OCI-LY3 (cell line): ENCODE measurements around the gene IFRD2.

Source experiments
- H2AFZ ChIP-seq: fragments of 200-600, 300-600 bp; shearing (Covaris generic); 2 replicates; pipeline ENCODE4 v1.6.0; 2014; ENCODE audit warnings: antibody characterized with exemption, low read depth, low read length
- H3K27ac ChIP-seq: fragments of 200-600, 300-600 bp; sonication (generic); 2 replicates; pipeline ENCODE4 v1.5.1; 2014; ENCODE audit warnings: mild to moderate bottlenecking, low read length, moderate library complexity, mixed read lengths
- H3K27me3 ChIP-seq: fragments of 200-600, 300-600 bp; sonication (generic); 2 replicates; pipeline ENCODE4 v1.6.1; 2014; ENCODE audit warnings: low read depth, low read length, mixed read lengths
- H3K36me3 ChIP-seq: fragments of 200-600, 300-600 bp; sonication (generic); replicated peaks from 2 replicates; pipeline ENCODE3; 2014; ENCODE audit warnings: low read depth, low read length, mixed read lengths
- H3K4me1 ChIP-seq: fragments of 300-600, 200-600 bp; sonication (generic); 2 replicates; pipeline ENCODE4 v1.6.1; 2014; ENCODE audit warnings: low read length, mixed read lengths
- H3K4me2 ChIP-seq: fragments of 200-600, 300-600 bp; sonication (generic); 2 replicates; pipeline ENCODE4 v1.6.1; 2014; ENCODE audit warnings: low read length, mixed read lengths
- H3K4me3 ChIP-seq: fragments of 300-600, 200-600 bp; sonication (generic); 2 replicates; pipeline ENCODE4 v1.5.1; 2014; ENCODE audit warnings: antibody characterized with exemption, mild to moderate bottlenecking, low read length, moderate library complexity
- H3K79me2 ChIP-seq: fragments of 300-600, 200-600 bp; shearing (Covaris generic); 2 replicates; pipeline ENCODE4 v1.6.1; 2014; ENCODE audit warnings: mild to moderate bottlenecking, low read length, mixed read lengths
- H3K9ac ChIP-seq: fragments of 300-600, 200-600 bp; shearing (Covaris generic); 2 replicates; pipeline ENCODE4 v1.6.0; 2014; ENCODE audit warnings: mild to moderate bottlenecking, low read length, moderate library complexity
- H3K9me3 ChIP-seq: fragments of 200-600, 300-600 bp; shearing (Covaris generic); 2 replicates; pipeline ENCODE4 v1.6.1; 2014; ENCODE audit warnings: low read length, mixed read lengths; ENCODE audit not compliant: insufficient read depth
- H4K20me1 ChIP-seq: fragments of 200-600, 300-600 bp; sonication (generic); 2 replicates; pipeline ENCODE4 v1.6.1; 2016; ENCODE audit warnings: low read length, mixed read lengths; ENCODE audit not compliant: insufficient read depth
- EZH2phosphoT487 ChIP-seq: fragments of 200-600 bp; shearing (Covaris generic); IDR thresholded peaks from 2 replicates; pipeline ENCODE4 v1.6.1; 2018; ENCODE audit warnings: antibody characterized with exemption, mixed run types, low read depth
- TF ChIP-seq, protein P1 (sequence below): fragments of 200-600, 300-600 bp; sonication (generic); IDR thresholded peaks from 2 replicates; pipeline ENCODE4 v1.5.1; 2014; ENCODE audit warnings: antibody characterized with exemption, low read length, low read depth

Gene IFRD2

DNA sequence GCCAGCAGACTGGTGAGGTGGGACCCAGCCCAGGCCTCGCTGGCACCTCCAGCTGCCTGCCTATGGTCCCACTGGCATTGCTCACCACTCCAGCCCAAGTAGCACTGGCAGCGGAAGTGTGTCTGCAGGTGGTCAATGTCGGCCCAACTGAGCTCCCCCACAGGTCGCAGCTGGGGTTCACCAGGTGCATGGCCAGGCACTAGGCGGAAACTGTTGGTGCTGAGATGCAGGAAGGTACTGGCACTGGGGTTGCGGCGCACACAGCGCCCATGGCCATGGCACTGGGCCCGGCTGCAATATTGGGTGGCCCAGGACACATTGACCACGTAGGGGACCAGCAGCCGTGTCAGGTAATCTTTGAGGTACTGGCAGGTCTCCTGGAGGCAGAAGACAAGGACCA lies 25.9 kb upstream of the IFRD2 start:
- Histone ChIP-seq H4K20me1 (no peaks in the 10 kb centered on the region), H2AFZ (no peak overlapping the region), H3K4me1 (peaks cover 30% of the 10 kb centered on the region), H3K4me2 (no peak overlapping the region), H3K79me2 (peaks cover 19% of the 10 kb centered on the region), H3K36me3 (peaks cover 21% of the 10 kb centered on the region), H3K27me3 (no peaks in the 10 kb centered on the region), H3K9ac (no peak overlapping the region), H3K9me3 (no peaks in the 10 kb centered on the region), H3K4me3 (no peak overlapping the region), H3K27ac (no peak overlapping the region)
- TF ChIP-seq, protein P1, sequence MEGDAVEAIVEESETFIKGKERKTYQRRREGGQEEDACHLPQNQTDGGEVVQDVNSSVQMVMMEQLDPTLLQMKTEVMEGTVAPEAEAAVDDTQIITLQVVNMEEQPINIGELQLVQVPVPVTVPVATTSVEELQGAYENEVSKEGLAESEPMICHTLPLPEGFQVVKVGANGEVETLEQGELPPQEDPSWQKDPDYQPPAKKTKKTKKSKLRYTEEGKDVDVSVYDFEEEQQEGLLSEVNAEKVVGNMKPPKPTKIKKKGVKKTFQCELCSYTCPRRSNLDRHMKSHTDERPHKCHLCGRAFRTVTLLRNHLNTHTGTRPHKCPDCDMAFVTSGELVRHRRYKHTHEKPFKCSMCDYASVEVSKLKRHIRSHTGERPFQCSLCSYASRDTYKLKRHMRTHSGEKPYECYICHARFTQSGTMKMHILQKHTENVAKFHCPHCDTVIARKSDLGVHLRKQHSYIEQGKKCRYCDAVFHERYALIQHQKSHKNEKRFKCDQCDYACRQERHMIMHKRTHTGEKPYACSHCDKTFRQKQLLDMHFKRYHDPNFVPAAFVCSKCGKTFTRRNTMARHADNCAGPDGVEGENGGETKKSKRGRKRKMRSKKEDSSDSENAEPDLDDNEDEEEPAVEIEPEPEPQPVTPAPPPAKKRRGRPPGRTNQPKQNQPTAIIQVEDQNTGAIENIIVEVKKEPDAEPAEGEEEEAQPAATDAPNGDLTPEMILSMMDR = no peak
- no peak for TF ChIP-seq EZH2phosphoT487

DNA sequence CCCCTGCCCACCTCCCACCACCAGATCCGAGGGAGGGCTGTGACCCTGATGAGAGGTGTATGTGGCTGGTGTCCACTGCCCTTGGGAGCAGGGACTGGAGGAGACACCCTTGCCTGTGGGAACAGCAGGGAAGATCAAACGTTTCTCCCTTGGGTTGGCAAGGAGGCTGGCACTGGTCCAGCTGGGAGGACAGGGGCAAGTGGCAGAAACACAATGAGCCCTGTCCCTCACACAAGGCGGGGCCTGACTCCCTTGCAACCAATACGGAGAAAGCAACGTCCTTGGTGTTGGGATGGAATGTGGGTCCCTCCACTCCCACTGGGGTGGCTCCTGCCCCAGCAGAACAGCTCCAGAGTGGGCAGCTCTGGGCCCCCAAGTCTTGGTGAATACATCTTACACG lies 25.1 kb upstream of the IFRD2 start:
- Histone ChIP-seq H2AFZ (no peak overlapping the region), H3K36me3 (peaks cover 21% of the 10 kb centered on the region), H3K4me2 (no peak overlapping the region), H4K20me1 (no peaks in the 10 kb centered on the region), H3K27me3 (no peaks in the 10 kb centered on the region), H3K9ac (no peak overlapping the region), H3K27ac (no peak overlapping the region), H3K79me2 (peaks cover 19% of the 10 kb centered on the region), H3K9me3 (no peaks in the 10 kb centered on the region), H3K4me1 (peaks cover 21% of the 10 kb centered on the region), H3K4me3 (no peak overlapping the region)
- TF ChIP-seq EZH2phosphoT487 = no peak
- TF ChIP-seq, protein P1 = no peak

DNA sequence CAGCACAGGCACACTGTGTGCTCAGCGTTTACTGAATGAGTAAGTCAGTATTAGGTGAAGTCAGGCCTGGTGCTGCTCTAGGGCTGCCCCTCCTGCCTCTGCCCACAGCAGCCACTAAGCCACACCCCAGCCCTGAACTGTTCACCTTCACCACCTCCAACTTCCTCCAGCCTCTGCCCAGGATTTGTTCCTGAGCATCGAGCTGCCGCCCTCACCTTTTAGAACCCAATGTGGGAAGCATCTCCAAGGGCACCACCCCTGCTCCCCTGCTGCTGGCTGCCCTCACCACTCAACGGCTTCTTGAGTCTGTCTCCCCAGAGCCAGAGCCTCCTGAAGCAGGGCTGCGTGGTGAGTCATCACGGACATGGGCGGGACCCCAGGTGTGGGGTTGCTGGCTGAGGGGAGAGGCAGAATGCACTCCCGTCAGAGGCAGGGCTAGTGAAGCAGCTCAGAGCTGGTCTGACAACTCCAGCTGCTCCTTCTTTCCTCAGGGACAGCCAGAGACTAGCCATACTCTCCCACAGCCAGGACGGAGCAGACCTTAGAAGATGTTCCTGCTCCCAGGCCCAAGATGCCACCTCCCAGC lies 24.5 kb upstream of the IFRD2 start:
- no peak overlapping the region for H3K27ac ChIP-seq
- no peak overlapping the region for H3K4me3 ChIP-seq
- H3K9me3 ChIP-seq = no peaks in the 10 kb centered on the region
- H4K20me1 ChIP-seq = no peaks in the 10 kb centered on the region
- H2AFZ ChIP-seq = no peak overlapping the region
- no peak overlapping the region for H3K4me2 ChIP-seq
- H3K4me1 ChIP-seq = peaks cover 16% of the 10 kb centered on the region
- no peaks in the 10 kb centered on the region for H3K27me3 ChIP-seq
- H3K79me2 ChIP-seq = peaks cover 19% of the 10 kb centered on the region
- peaks cover 21% of the 10 kb centered on the region for H3K36me3 ChIP-seq
- no peak for TF ChIP-seq EZH2phosphoT487
- TF ChIP-seq, protein P1 = no peak
- H3K9ac ChIP-seq = no peak overlapping the region

DNA sequence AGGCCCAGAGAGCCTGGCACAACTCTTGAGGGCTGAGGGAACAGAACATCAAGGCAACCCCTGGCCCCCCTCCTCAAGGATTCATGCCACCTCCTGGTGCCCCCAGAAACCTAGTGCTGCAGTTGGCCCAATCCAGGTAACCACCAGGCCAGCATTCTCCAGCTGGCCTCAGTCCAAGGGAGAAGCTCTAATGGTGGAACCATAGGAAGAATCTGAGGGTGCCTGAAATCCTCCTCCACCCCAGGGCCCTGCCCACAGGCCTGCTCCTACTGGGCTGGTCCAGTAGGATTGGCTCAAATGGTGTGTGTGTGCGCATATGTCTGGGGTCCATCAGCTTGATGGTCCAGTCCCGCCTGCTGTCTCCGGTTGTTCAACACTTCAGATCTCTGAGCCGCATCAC lies 22.6 kb upstream of the IFRD2 start:
- TF ChIP-seq, protein P1 = no peak
- no peak for TF ChIP-seq EZH2phosphoT487
- H3K9ac ChIP-seq = no peak overlapping the region
- H3K9me3 ChIP-seq = peaks cover under 1% of the 10 kb centered on the region; the same call in 1 of the 2 replicates
- peaks cover 9% of the 10 kb centered on the region for H3K4me1 ChIP-seq
- H3K4me2 ChIP-seq = no peak overlapping the region
- H3K79me2 ChIP-seq = peaks cover 7% of the 10 kb centered on the region
- H3K27me3 ChIP-seq = no peaks in the 10 kb centered on the region
- no peak overlapping the region for H2AFZ ChIP-seq
- H3K27ac ChIP-seq = no peak overlapping the region
- H3K36me3 ChIP-seq = peaks cover 21% of the 10 kb centered on the region
- no peaks in the 10 kb centered on the region for H4K20me1 ChIP-seq
- no peak overlapping the region for H3K4me3 ChIP-seq
